ENCODE data around the gene DXO. TPM values are rescaled to one million over a fixed set of nuclear protein-coding genes. Genes with fewer than 3 reads are reported as not detected.
"Not testable (repeated sequence)": the region's sequence is repeated elsewhere in the genome, so short reads cannot be mapped to it uniquely, and the experiment has no call there.

Gene DXO
- total RNA-seq = 10 to 100 TPM; 13.0 to 13.1 TPM

- Mint-ChIP-seq H3K9me3 (no peaks in the 10 kb centered on the region), H3K4me3 (peak within 1 kb of the TSS; percentile 94), H3K27ac (peak within 1 kb of the TSS; percentile 99), H3K27me3 (peaks cover 2% of the 10 kb centered on the region), H3K4me1 (ENCODE audit: low read depth) (peaks cover 33% of the 10 kb centered on the region), H3K36me3 (ENCODE audit: low read depth) (peaks cover 24% of the 10 kb centered on the region)
- DNase-seq (peak; percentile 99), ATAC-seq (peak; percentile 95)
- TF ChIP-seq, protein P1, sequence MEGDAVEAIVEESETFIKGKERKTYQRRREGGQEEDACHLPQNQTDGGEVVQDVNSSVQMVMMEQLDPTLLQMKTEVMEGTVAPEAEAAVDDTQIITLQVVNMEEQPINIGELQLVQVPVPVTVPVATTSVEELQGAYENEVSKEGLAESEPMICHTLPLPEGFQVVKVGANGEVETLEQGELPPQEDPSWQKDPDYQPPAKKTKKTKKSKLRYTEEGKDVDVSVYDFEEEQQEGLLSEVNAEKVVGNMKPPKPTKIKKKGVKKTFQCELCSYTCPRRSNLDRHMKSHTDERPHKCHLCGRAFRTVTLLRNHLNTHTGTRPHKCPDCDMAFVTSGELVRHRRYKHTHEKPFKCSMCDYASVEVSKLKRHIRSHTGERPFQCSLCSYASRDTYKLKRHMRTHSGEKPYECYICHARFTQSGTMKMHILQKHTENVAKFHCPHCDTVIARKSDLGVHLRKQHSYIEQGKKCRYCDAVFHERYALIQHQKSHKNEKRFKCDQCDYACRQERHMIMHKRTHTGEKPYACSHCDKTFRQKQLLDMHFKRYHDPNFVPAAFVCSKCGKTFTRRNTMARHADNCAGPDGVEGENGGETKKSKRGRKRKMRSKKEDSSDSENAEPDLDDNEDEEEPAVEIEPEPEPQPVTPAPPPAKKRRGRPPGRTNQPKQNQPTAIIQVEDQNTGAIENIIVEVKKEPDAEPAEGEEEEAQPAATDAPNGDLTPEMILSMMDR (IDR thresholded peaks at IDR 0.05) = no peak
- ChIA-PET POLR2A (interaction anchor here (0.6 to 9.3 kb wide), 17 partner anchors 10 to 431 kb away, joined by 3 to 85 read pairs (median 3); partner anchors contain the start of genes BAG6, C6orf47, MSH5 and NELFE), CTCF (interaction anchor here (1.0 to 2.9 kb wide), 4 partner anchors 13 to 74 kb away, joined by 3 to 16 read pairs (median 4); partner anchors contain the start of gene SKIC2)
- intact Hi-C loops (cut with micrococcal nuclease) = no loop called here
Measured at GRCh38 chr6:31971993-31972708, at the start of gene DXO. Gene DXO, minus strand, starts transcription at chr6:31972138. Its CDS starts 463 bp downstream, at chr6:31971675.

- POLR2A ChIA-PET, CTCF ChIA-PET: not testable (repeated sequence)
Measured at GRCh38 chr6:32014547-32014946, 42.6 kb upstream of the DXO start, which contains the start of gene C4B. Gene C4B, plus strand, starts transcription at chr6:32014795. Its CDS starts 51 bp downstream, at chr6:32014846.

DNA sequence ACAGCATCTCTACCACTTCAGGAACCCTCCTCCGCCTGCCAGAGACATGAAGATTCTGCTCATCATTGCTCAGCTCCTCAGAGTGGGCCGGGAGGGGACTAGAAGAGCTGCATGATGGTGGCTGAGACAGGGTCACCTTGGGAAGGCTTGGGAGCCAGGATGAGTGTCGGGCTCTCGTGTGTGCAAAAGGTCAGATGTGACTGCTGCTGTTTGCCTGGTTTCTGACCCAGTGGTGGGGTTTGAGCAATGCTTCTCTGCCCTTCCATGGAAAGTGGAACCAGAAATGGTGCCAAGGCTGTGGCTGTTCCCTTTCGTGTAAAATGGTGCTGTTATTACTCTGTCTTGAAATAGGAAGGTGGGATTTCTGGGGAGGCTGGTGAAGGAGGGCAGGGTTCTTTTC lies 41.8 kb upstream of the DXO start:
- H3K27me3 Mint-ChIP-seq; DNase-seq; CTCF ChIA-PET; ATAC-seq; H3K9me3 Mint-ChIP-seq; intact Hi-C loops (cut with micrococcal nuclease); POLR2A ChIA-PET; H3K36me3 Mint-ChIP-seq (ENCODE audit: low read depth); H3K4me3 Mint-ChIP-seq; H3K4me1 Mint-ChIP-seq (ENCODE audit: low read depth); H3K27ac Mint-ChIP-seq: not testable (repeated sequence)

More at GRCh38 chr6:32014547-32014946, 42.6 kb upstream of the DXO start, which contains the start of gene C4B:
- DNase-seq; H3K4me3 Mint-ChIP-seq; H3K27ac Mint-ChIP-seq; H3K4me1 Mint-ChIP-seq (ENCODE audit: low read depth); H3K36me3 Mint-ChIP-seq (ENCODE audit: low read depth); H3K27me3 Mint-ChIP-seq; ATAC-seq; H3K9me3 Mint-ChIP-seq; intact Hi-C loops (cut with micrococcal nuclease): not testable (repeated sequence)

- H3K4me3 Mint-ChIP-seq; H3K4me1 Mint-ChIP-seq (ENCODE audit: low read depth); POLR2A ChIA-PET; CTCF ChIA-PET; H3K9me3 Mint-ChIP-seq; DNase-seq; H3K27ac Mint-ChIP-seq; H3K27me3 Mint-ChIP-seq; H3K36me3 Mint-ChIP-seq (ENCODE audit: low read depth); intact Hi-C loops (cut with micrococcal nuclease); ATAC-seq: not testable (repeated sequence)
Measured at GRCh38 chr6:32012941-32013617, 41.1 kb upstream of the DXO start.

DNA sequence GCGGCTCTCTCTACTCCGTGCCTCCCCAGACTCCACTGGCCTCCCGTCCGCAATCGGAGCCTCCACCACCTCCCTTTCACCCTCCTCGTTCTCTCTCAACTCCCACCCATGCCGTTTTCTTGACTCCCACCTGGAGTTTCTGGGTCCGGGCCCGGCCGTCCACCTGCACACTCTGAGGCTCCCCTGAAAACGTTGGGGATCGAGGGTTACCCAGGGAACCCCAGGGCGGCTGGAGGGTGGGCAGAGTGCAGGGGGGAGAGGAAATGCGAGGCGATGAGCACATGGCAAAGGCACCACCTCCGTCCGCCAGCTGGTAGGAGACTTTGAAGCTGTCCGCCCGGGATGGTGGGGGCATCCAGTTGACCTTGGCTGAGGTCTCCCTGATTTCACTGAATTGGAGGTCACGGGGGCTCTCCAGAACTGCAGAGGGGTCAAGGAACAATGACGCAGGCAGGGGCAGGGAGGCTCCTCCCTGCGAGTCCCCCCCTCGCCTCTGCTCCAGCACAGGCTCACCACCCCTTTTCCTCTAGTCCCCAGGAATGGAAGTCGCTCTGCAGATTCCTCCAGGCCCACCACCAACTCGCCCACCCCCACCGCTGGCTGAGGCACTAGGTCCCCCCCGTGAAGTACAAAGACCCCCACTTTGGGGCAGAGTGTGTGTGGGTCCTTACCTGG lies 39.1 kb upstream of the DXO start:
- CTCF ChIA-PET, POLR2A ChIA-PET, H3K27me3 Mint-ChIP-seq: not testable (repeated sequence)

GRCh38 chr6:32009537-32009936 lies 37.6 kb upstream of the DXO start:
- H3K27me3 Mint-ChIP-seq; ATAC-seq; H3K36me3 Mint-ChIP-seq (ENCODE audit: low read depth); intact Hi-C loops (cut with micrococcal nuclease); H3K4me1 Mint-ChIP-seq (ENCODE audit: low read depth); DNase-seq; H3K9me3 Mint-ChIP-seq; CTCF ChIA-PET; POLR2A ChIA-PET; H3K4me3 Mint-ChIP-seq; H3K27ac Mint-ChIP-seq: not testable (repeated sequence)

More for the DNA sequence above, 39.1 kb upstream of the DXO start:
- H3K4me3 Mint-ChIP-seq; H3K36me3 Mint-ChIP-seq (ENCODE audit: low read depth); ATAC-seq; intact Hi-C loops (cut with micrococcal nuclease); DNase-seq; H3K27ac Mint-ChIP-seq; H3K4me1 Mint-ChIP-seq (ENCODE audit: low read depth); H3K9me3 Mint-ChIP-seq: not testable (repeated sequence)

GRCh38 chr6:32008616-32009015 lies 36.7 kb upstream of the DXO start:
- H3K27me3 Mint-ChIP-seq; intact Hi-C loops (cut with micrococcal nuclease); H3K9me3 Mint-ChIP-seq; H3K4me1 Mint-ChIP-seq (ENCODE audit: low read depth); CTCF ChIA-PET; H3K36me3 Mint-ChIP-seq (ENCODE audit: low read depth); DNase-seq; H3K27ac Mint-ChIP-seq; ATAC-seq; H3K4me3 Mint-ChIP-seq; POLR2A ChIA-PET: not testable (repeated sequence)

DNA sequence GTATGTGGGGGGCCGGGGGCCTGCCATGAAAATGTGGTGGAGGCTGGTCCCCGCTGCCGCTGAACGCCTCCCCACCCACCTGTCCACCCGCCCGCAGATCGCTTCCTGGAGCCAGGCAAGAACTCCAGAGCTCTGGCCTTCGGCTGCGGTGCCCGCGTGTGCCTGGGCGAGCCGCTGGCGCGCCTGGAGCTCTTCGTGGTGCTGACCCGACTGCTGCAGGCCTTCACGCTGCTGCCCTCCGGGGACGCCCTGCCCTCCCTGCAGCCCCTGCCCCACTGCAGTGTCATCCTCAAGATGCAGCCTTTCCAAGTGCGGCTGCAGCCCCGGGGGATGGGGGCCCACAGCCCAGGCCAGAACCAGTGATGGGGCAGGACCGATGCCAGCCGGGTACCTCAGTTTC lies 36.1 kb upstream of the DXO start:
- H3K27me3 Mint-ChIP-seq; H3K4me3 Mint-ChIP-seq; H3K9me3 Mint-ChIP-seq; H3K36me3 Mint-ChIP-seq (ENCODE audit: low read depth); H3K4me1 Mint-ChIP-seq (ENCODE audit: low read depth); H3K27ac Mint-ChIP-seq; DNase-seq; ATAC-seq; POLR2A ChIA-PET; CTCF ChIA-PET; intact Hi-C loops (cut with micrococcal nuclease): not testable (repeated sequence)

DNA sequence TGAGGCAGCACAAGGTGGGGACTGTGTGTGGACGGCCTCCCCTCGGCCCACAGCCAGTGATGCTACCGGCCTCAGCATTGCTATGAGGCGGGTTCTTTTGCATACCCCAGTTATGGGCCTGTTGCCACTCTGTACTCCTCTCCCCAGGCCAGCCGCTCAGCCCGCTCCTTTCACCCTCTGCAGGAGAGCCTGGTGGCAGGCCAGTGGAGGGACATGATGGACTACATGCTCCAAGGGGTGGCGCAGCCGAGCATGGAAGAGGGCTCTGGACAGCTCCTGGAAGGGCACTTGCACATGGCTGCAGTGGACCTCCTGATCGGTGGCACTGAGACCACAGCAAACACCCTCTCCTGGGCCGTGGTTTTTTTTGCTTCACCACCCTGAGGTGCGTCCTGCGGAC lies 35.1 kb upstream of the DXO start:
- intact Hi-C loops (cut with micrococcal nuclease); H3K4me3 Mint-ChIP-seq; CTCF ChIA-PET; POLR2A ChIA-PET; DNase-seq; H3K27ac Mint-ChIP-seq; H3K4me1 Mint-ChIP-seq (ENCODE audit: low read depth); ATAC-seq; H3K9me3 Mint-ChIP-seq; H3K36me3 Mint-ChIP-seq (ENCODE audit: low read depth); H3K27me3 Mint-ChIP-seq: not testable (repeated sequence)

- POLR2A ChIA-PET = interaction anchor here (0.6 kb wide), 1 partner anchor 674 kb away, joined by 5 read pairs; no protein-coding TSS in a partner anchor
- H3K27ac Mint-ChIP-seq; intact Hi-C loops (cut with micrococcal nuclease); DNase-seq; H3K36me3 Mint-ChIP-seq (ENCODE audit: low read depth); H3K4me1 Mint-ChIP-seq (ENCODE audit: low read depth); CTCF ChIA-PET; H3K27me3 Mint-ChIP-seq; H3K9me3 Mint-ChIP-seq; H3K4me3 Mint-ChIP-seq; ATAC-seq: not testable (repeated sequence)
Measured at GRCh38 chr6:32005991-32006529, 34.1 kb upstream of the DXO start.

Data from activated CD8-positive, alpha-beta T cell treated with anti-CD3 and anti-CD28 coated beads for 36 hours (primary cell).